Urothelium cell line (cell line): ENCODE results near the gene MOB4.
"Not testable (repeated sequence)": the region's sequence is repeated elsewhere in the genome, so short reads cannot be mapped to it uniquely, and the experiment has no call there.

Experiments
- DNase-seq: peaks from one replicate; pipeline ENCODE4 v3.0.0; 2011; ENCODE audit warnings: low spot score, mixed read lengths
- FAIRE-seq: peaks from 2 replicates; lab custom pipeline; 2011; peaks lifted over from hg19 to GRCh38; lab: Jason Lieb, UNC

Gene MOB4

GRCh38 chr2:197515739-197516392 is at the start of gene MOB4:
Gene MOB4, plus strand, starts transcription at chr2:197516066. Its CDS starts 21 bp downstream, at chr2:197516087.
- FAIRE-seq (peak; percentile 86), DNase-seq (peak; percentile 94)

DNA sequence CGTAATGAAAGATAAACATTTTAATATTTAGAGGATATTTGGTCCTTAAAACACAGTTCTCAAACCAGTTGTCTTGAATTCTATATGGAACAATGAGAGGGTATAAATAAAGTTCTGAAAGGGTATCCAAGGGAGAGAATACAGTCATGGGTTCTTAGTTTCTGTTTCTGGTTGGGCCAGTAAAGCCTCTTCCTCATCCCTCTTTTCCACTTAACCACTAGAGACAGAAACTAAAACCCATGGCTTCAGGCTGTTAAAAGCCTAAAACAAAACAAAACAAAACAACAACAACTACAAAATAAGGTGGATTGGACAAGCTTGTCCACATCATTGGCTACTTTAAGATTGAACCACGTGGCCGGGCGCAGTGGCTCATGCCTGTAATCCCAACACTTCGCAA is 43.7 kb upstream of the MOB4 start:
- FAIRE-seq = no peak
- DNase-seq = no peak

DNA sequence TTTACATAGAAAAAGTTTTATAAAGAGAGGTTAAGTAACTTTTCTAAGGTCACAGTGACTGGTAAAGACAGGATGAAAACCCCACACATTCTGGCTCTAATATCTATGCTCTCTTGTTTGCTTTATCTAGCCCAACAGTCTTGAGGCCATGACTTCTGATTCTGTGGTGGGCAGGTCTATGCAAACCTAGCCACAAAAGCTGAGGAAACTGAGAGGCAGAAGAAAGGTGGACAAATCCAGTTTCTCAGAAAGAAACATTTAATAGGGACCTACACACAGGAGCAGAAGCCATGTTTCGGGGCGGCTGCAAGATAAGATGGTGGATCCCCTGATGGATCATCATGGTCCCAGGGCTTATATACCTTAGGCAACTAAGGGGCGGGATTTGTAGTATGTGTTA is 38.1 kb upstream of the MOB4 start:
- DNase-seq (no peak), FAIRE-seq (no peak)

DNA sequence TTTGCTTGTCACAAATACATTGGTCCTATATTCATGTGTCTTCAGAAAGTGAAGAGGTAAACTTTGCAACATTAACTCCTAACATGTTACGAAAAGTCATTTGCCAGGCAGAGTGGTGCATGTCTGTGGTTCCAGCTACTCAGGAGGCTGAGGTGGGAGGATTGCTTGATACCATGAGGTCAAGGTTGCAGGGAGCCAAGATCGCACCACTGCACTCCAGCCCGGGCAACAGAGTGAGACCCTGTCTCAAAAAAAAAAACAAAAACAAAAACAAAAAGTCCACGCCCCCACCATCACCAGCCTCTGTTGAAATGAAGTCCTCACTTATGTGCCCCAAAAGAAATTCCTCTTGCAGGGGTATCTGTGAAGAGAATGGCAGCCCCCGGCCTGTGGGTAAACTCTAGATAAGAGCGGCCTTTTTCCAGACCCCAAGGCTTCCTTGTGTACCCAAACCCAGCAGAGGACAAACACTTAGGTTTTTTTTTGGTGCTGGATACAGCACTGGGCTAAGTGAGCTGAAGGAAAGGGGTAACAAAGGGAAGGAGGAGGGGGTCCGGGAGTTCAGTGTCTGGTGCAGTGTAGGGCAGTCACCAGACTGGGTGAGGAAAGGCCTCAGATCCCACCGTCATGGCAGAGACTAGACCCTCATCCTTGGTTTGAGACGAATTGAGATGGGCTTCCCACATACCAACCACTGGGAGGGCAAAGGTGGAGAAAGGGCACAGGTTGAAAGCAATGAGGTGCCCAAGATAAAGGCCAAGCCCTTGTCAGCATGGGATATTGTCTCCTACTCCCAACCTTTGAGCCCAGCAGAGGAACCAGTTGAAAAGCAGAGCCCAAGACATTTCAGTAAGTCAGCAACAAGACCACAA is 35.5 kb upstream of the MOB4 start:
- no peak for DNase-seq
- no peak for FAIRE-seq

GRCh38 chr2:197484248-197484647 is 31.6 kb upstream of the MOB4 start:
- DNase-seq = not testable (repeated sequence)

GRCh38 chr2:197486175-197486574 is 29.7 kb upstream of the MOB4 start:
- DNase-seq = no peak

More at GRCh38 chr2:197484248-197484647, 31.6 kb upstream of the MOB4 start:
- not testable (repeated sequence) for FAIRE-seq

GRCh38 chr2:197487385-197487784 is 28.5 kb upstream of the MOB4 start:
- no peak for FAIRE-seq
- no peak for DNase-seq

More at GRCh38 chr2:197486175-197486574, 29.7 kb upstream of the MOB4 start:
- FAIRE-seq = no peak

DNA sequence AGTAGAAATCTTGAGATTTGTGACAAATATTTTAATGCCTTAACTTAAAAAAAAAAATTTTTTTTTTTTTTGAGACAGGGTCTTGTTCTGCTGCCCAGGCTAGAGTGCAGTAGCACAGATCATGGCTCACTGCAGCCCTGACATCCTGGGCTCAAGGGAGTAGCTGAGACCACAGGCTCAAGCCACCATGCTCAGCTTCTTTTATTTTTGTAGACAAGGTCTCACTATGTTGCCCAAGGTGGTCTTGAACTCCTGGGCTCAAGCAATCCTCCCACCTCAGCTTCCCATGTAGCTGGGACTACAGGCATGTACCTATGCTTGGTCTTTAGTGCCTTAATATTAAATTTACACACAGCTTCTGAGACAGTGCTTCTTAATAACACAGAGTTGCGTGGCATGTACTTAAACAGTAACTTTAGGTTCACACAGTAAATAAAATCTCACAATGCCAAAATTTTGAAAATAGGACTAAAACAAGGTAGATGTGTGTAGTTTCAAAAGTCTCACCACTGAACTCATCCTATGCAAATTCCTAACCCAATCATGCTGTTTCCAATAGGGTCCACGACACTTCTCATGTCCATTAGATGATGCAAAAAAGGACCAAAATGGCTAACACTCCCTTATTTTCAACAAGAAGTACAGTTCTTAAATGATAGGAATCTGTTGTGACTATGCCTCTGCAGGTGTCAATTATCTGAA is 20.3 kb upstream of the MOB4 start:
- FAIRE-seq (no peak), DNase-seq (no peak)

GRCh38 chr2:197496695-197497094 is 19.2 kb upstream of the MOB4 start:
- DNase-seq (no peak), FAIRE-seq (no peak)

- no peak for FAIRE-seq
- no peak for DNase-seq
Measured at GRCh38 chr2:197497326-197497725, 18.5 kb upstream of the MOB4 start.

DNA sequence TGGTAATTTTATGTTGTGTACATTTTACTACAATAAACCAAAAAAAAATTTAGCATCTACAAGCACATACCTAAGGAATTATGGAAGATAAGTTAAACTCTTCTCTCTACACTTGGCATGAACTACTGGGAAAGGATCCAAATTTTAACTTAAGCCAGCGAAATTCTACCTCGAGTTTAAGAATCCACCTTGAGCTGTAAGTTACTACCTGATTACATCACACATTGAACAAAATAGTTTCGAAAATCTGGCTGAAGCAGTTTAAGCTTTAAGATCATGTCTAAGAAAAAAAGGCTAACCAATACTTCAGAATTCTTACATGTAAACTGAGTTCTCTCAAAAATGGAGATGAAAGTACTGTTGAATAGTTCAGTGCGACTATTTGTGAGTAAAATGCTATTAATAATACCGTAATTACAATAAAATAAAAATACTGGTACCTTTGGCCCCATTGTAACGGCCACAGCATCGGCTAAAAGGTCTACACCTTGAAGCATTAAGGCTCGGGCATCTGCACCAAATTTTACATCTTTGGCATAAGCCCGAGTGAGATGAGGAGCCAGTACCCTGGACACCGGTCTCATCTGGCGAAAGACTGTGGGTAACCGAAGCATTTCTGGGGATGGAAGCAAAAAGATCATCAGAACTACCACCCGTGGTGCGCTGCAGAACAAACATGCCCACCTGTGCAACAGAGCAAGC is 17.5 kb upstream of the MOB4 start:
- no peak for FAIRE-seq

GRCh38 chr2:197498937-197499593 is 16.8 kb upstream of the MOB4 start:
- DNase-seq (peak; percentile 33), FAIRE-seq (no peak)

More for the DNA sequence above, 17.5 kb upstream of the MOB4 start:
- DNase-seq = no peak

DNA sequence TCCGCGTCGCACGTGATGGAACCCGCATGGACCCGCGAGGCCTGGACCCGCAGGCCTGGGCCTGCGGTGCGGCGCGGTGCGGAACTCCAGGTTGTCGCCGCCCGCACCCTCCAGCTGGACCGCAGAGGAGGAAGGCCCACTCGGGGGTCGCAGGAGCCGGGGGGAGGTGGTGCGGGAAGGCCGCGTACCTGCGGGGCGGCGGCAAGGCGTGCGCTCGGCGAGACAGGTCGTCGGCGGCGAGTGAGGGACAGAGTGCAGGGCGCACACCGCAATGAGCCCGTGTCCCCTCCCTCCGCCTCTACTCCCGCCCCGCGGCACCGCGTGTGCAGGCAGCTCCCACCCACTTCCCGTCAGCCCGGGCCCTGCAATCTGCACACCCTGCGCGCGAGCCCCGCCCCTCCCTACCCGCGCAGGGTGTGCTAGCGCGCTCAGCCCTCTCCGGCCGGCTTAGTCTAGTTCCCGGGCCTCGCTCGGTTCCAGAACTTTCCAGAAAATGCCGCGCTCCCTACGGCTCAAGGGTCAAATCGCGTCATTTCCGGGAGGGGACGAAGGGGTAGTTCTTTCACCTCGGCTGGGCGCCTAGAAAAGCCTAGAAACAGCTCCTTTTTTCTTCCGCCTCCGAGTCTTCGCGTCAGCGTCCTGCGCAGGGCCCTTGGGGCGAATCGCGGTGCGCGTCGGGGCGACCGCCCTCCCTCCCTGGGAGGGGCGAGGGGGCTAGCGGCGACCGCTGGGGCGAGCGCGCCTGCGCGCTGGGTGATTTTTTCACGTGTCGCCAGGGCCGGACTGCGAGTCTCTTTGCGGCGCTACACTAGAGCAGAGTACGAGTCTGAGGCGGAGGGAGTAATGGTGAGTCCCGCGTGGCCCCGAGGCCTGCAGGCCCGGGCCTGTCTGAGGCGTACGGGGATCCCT is 16.0 kb upstream of the MOB4 start, which contains the start of the genes HSPD1 and HSPE1:
TSS of gene HSPD1 (minus strand) at position 247 of the 909 bp plus-strand sequence. CDS start 992 bp downstream, outside the sequence.
TSS of gene HSPE1 (plus strand) at position 786 of the 909 bp plus-strand sequence. CDS start at position 844, 58 bp downstream.
- DNase-seq = peak; percentile 97
- FAIRE-seq = peak; percentile 77

GRCh38 chr2:197500503-197501131 is 15.2 kb upstream of the MOB4 start:
- no peak for DNase-seq

DNA sequence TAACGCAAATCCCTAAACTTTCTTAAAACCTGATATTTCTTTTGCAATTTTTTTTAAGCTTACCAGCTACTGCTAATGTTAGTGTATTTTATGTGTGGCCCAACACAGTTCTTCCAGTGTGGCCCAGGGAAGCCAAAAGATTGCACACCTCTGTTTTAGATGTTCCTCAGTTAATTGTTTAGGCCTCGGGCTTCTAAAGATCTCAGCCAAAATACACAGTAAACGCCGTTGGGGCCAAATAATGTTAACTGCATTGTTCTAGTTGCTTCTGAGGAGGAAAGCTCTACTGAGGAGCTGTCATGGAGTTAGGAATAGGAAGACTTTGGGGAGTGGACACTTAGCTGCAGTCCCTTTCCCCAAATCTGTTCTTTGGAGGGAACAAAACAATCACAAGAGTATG is 13.7 kb upstream of the MOB4 start:
- no peak for FAIRE-seq
- DNase-seq = no peak

More at GRCh38 chr2:197500503-197501131, 15.2 kb upstream of the MOB4 start:
- FAIRE-seq = no peak

- no peak for FAIRE-seq
- DNase-seq = no peak
Measured at GRCh38 chr2:197502685-197503084, 13.2 kb upstream of the MOB4 start.

GRCh38 chr2:197504000-197504399 is 11.9 kb upstream of the MOB4 start:
- DNase-seq (no peak), FAIRE-seq (no peak)

- no peak for DNase-seq
- FAIRE-seq = no peak
Measured at GRCh38 chr2:197504512-197504911, 11.4 kb upstream of the MOB4 start.
